D341Med (cell line): Measurements from ENCODE around the gene SFI1.
A peak's percentile ranks its signal among the peaks of the same experiment; 100 is the strongest.
"Not testable (repeated sequence)": the region's sequence is repeated elsewhere in the genome, so short reads cannot be mapped to it uniquely, and the experiment has no call there.

Experiments used
- DNase-seq: peaks from one replicate; pipeline ENCODE4 v3.0.0; 2012; ENCODE audit warnings: low spot score

Gene SFI1

DNA sequence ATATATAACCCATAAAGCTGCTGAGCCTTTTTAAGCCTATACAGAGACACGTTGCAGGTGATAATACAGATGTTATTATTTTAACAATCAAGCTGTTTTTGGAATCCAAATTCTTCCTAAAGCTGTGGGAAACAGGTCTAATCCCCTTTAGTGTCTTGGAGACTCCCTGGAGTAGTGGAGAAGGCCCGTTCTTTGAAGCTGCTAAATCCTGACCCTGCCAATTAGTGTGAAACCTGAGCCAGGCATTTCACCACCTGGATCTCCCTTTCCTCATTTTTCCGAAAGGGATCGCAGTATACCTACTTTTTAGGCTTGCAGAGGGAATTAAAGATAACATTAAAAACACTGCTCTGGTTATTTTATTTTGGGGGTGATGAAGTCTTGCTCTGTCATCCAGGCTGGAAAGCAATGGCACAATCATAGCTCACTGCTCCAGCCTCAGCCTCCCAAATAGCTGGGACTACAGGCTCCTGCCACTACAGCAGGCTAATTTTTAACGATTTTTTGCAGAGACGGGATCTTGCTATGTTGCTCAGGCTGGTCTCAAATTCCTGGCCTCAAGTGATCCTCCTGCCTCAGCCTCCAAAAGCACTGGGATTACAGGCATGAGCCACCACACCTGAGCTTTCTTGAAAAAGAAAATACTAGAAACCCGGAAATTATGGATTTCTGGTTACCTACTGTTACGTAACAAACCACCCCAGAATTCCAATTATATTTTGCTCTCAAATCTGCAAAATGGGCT is 4.9 kb upstream of the SFI1 start:
- DNase-seq = peak; percentile 29

DNA sequence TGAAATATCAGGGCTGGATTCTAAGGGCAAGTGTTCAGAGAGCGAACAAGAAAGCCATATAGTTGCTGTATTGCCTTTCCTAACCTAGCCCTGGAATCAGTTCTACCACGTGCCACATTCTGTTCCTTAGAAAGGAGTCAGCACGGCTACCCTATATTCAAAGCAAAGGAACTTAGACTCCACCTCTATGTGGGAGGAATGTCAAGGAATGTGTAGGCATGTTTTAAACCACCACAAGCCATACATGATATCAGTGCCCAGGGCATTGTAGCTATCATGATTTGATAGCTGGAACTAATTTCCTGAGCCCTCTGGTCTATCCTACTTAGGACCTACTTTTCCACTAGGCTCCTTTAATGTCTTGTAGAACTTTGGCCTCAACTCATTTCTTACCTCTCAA is 4.2 kb upstream of the SFI1 start:
- no peak for DNase-seq

DNA sequence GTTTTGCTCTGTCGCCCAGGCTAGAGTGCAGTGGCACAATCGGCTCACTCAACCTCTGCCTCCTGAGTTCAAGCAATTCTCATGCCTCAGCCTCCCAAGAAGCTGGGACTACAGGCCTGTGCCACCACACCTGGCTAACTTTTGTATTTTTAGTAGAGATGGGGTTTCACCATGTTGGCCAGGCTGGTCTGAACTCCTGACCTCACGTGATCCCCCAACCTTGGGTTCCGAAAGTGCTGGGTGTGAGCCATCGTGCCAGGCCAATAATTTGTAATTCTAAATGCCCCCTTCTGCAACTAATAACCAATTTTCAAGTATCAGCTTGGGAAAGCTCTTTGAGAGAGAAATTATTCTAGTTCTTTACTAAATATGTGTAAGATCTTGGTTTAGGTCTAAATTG is 3.0 kb upstream of the SFI1 start:
- DNase-seq = not testable (repeated sequence)

DNA sequence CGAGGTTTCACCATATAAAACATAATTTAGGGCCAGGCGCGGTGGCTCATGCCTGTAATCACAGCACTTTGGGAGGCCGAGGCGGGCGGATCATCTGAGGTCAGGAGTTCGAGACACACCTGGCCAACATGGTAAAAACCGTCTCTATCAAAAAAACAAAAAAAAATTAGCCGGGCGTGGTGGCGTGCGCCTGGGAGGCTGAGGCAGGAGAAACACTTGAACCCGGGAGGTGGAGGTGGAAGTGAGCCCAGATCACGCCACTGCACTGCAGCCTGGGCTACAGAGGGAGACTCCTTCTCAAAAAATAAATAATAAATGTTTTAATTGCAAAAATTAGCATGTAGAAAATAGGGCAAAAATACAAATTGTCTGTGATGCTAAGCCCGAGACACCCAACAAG is 993 bp upstream of the SFI1 start:
- DNase-seq = no peak

DNA sequence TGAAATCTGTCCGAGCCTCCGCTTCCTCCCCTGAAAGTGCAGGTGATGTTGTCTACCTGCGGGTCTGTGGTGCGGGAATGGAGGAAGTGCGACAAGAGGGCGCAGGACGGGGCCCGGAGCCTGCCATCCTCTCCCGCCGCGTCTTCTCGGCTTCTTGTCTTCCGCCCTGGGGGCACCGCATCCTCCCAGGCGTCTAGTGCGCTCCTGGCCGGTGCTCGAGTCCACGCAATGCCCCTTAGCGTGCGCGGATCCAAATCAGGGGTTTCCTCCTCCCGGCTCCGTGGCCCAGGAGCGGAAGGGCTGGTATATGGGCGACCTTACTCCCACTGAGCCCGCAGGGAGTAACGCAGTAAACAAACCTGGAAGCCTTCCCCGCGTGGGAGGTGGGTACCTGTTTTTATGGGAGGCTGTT is 405 bp downstream of the SFI1 start:
- peak; percentile 65 for DNase-seq

DNA sequence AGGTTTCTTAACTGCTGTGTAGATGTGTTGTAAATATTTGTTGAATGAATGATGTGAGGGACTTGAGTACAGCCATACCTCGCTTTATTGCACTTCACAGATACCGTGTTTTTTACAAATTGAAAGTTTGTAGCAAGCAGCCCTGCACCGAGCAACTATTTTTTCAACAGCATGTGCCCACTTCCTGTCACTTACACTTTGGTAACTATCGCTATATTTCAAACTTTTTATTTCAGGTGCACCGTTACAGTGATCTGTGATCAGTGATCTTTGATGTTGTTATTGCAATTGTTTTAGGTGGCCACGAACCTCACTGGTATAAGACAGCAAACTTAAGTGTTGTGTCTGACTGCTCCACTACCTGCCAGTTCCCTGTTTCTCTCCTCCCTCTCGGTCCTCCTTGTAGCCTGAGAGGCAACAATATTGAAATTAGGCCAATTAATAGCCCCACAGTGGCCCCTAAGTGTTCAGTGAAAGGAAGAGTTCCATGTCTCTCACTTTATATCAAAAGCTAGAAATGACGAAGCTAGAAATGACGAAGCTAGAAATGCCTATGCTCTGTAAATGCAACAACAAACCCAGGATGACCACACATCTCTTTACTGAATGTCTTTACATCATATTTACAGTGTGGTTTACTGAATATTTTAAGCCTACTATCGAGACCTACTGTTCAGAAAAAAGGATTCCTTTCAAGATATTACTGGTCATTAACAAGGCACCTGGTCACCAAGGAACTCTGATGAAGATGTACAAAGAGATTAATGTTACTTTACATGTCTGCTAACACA is 1.0 kb downstream of the SFI1 start:
- DNase-seq = no peak

DNA sequence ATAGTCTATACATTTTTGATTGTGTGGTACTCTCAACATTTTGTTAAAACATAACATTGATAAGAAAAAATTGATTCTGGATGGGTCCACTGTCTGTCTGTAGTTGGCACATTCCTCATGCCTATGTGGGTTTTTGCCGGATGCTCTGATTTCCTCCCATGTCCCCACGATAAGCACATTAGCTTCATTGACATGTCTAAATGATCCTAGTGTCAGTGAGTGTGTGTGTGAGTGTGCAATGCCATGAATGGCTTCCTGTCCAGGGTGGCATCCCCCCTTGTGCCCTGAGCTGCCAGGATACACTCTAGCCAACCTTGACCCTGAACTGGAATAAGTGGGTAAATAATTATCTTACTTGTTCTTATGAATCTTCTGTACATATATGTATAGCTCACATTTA is 5.4 kb downstream of the SFI1 start:
- no peak for DNase-seq

DNA sequence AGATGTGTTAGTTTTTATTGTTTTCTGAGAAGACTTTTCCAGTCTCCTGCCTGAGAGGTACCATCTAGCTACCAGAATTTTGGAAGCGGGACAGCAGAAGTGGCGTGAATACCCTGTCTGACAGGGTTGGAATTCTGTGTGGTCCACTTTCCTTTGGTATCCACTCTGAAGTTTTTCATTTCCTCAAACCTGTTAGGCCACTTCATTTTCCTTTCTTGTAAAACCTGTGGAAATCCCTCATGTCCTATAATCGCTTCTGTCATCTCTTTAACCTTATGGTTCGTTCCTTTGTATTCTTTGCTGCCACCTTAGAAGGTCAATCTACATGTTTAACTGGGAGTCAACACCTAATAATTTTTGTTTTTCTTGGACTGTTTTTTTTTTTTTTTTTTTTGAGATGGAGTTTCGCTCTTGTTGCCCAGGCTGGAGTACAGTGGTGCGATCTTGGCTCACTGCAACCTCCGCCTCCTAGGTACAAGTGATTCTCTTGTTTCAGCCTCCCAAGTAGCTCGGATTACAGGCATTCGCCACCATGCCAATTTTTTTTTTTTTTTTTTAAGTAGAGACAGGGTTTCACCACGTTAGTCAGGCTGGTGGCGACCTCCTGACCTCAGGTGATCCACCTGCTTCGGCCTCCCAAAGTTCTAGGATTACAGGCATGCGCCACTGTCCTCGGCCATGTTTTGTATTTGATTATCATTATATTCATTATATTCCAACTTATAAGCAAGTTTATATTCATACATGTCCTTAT is 7.1 kb downstream of the SFI1 start:
- DNase-seq = no peak

DNA sequence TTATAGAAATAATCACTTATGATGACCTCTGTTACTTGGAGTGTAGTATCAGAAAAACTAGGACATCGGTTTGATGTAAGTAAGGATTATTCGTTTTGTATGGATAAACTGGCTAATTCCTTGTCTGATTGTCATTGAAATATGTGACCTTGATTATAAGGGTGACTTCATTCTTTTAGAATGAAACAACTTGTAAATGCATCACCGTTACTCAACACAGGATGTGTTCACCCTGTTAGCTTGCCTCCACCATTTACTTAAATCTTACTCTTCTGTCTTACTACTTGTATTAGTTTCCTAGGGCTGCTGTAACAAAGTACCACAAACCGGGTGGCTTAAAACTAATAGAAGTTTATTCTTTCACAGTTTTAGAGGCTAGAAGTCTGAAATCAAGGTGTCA is 7.9 kb downstream of the SFI1 start:
- no peak for DNase-seq

DNA sequence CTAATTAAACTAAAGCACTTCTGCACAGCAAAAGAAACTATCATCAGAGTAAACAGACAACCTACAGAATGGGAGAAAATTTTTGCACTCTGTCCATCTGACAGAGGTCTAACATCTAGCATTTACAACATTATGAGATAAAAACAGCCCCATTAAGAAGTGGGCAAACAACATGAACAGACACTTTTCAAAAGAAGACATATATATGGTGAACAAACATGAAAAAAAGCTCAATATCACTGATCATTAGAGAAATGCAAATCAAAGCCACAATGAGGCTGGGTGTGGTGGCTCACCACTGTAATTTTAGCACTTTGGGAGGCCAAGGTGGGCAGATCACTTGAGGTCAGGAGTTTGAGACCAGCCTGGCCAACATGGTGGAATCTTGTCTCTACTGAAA is 11.2 kb downstream of the SFI1 start:
- not testable (repeated sequence) for DNase-seq

DNA sequence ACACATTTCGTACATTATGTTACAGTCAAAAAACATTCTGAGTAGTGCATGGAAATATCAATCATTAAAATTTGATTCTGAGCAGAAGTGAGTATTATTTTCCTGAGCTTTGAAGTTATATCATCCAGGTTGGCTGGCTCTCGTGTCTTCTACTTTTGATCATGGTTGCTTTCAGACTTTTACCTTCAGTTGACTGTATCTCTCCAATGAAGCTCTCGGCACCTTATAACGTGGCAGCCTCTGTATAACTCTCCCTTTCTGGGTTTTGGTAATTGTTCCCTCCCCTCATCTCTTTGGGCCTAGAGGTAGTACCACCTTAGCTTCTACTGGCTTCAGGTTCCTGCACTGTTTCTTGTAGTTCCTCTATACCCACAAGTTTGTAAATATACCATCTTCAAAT is 12.2 kb downstream of the SFI1 start:
- DNase-seq = no peak

DNA sequence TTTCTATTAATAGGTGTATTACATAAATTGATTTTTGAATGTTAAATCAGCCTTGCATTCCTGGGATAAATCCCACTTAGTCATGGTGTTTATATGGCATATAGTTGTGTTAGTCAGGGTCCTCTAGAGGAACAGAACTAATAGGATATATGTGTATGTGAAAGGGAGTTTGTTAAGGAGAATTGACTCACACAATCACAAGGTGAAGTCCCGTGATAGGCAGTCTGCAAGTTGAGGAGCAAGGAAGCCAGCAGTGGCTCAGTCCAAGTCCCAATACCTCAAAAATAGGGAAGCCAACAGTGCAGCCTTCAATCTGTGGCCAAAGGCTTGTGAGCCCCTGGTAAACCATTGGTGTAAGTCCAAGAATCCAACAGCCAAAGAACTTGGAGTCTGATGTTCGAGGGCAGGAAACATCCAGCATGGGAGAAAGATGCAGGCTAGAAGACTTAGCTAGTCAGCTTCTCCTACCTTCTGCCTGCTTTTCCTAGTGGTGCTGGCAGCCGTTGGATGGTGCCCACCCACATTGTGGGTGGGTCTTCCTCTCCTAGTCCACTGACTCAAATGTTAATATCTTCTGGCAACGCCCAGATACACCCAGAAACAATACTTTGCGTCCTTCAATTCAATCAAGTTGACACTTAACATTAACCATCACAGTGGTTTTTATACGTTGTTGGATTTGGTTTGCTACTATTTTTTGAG is 12.9 kb downstream of the SFI1 start:
- no peak for DNase-seq

DNA sequence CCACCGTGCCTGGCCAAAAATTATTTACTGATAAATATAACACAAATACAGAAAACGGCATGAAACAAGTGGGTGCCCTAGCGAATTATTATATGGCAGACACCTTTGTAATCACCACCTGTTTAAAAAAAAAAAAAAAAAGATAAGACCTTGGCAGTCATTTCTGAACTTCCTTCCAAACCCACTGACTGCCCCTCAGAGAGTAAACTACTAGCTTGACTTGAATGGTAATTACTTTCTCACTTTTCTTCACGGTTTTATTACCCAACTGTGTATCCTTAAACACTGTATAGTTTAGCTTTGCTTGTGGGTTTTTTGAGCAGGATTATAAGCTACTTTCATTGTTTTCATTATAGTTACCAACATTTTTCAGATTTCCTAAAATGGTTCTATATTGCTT is 23.7 kb downstream of the SFI1 start:
- no peak for DNase-seq

DNA sequence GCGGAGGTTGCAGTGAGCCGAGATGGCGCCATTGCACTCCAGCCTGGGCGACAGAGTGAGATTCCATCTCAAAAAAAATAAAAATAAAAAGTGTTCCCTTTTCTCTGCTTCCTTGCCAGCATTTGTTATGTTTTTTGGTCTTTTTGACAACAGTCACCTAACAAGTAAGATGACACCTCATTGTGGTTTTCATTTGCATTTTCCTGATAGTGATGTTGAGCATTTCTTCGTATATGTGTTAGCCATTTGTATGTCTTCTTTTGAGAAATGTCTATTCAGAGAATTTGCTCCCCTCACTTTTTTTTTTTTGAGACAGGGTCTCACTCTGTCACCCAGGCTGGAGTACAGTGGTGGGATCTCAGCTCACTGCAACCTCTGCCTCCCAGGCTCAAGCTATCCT is 27.8 kb downstream of the SFI1 start:
- not testable (repeated sequence) for DNase-seq

DNA sequence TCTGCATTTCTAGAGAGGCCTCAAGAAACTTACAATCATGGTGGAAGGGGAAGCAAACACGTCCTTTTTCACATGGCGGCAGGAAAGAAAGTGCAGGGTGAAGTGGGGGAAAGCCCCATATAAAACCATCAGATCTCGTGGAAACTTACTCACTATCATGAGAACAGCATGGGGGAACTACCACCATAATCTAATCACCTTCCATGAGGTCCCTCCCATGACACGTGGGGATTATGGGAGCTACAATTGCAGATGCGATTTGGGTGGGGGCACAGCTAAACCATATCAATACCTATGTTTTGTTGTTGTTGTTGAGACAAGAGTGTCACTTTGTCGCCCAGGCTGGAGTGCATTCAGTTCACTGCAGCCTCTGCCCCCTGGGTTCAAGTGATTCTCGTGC is 29.9 kb downstream of the SFI1 start:
- no peak for DNase-seq

DNA sequence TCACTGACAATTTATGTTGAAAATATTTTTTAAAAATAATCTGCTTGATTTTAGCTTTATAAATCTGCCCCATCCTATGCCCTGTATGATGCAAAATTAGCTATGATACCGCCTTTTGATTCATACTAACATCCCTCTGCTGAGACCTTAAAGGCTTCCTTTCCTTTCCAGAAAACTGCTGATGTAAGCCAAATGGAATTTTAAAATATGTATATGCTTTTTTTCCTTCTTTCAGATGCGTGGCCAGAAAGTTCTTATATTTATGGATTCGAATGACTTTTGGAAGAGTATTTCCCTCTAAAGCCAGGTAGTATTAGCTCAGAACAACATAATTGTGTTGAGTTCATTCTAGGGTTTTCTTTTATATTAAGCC is 34.5 kb downstream of the SFI1 start:
- no peak for DNase-seq

DNA sequence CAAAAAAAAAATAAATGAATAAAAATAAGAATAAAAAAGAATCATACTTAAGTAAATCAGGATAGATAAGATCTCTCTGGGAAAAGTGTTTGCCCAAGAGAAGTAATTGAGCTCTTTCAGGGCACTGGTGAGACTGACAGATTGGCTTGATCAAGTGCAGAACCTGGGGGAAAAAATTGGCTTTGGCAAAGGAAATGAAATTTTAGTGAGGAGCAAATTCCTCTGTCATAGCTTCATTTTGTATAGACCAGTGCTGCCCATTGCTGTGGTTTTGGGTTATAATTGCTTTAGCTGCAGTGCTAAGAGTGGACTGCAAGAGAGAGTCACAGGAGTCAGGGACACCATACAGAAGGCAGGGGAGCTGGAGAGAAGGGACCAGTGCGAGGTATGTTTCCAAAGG is 35.7 kb downstream of the SFI1 start:
- no peak for DNase-seq

DNA sequence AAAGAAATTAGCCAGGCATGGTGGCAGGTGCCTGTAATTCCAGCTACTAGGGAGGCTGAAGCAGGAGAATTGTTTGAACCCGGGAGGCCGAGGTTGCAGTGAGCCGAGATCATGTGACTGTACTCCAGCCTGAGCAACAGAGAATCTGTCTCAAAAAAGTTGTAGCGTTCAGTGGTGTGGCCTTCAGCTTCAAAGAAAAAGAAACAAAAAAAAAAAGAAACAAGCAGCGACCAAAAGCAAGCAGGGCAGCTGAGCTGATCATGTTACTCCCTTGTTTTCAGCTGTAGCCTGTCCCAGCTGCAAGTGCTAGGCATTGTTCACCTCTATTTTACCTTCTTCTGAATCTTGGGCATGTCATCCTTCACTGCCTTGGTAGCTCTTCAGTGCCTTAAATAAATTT is 37.0 kb downstream of the SFI1 start:
- no peak for DNase-seq

DNA sequence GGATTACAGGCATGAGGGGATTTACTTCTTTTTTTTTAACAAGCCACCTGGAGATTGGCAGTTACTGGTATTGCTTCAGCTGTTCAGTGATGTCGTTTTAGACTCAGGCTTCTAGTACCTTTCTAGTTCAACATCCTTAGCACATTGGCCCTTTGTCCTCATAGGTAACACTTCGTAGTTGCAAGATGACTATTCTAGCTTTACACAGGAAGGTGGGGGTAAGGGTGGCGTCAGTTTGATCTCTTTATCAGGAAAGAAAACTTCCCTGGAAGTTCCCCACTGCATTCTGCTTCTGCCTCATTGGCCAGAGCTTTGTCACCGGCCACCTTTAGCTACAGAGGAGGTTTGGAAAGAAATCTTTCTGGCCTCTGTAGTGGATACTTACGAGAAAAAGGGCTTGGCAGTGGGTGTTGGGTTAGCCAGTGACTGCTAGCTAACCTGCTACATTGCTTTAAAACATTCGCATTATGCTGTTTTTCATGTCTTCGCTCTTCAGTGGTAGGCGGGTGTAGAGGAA is 40.7 kb downstream of the SFI1 start:
- DNase-seq = no peak

DNA sequence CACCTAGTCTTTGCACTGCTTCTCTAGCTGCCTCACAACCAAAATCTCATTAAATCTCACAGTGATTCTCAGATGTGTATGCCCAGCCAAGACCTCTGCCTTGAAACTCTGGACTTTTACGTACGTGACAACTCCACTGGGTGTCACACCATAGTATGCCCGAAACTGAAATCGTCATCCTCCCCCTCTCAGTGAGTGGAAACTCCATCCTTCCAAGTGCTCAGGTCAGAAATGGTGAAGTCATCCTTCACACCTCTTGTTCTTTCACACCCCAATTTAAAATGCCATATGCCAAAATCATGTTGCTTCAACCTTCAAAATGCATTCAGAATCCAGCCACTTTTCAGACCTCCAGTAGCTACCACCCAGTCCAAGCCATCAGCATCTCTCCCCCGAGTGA is 42.5 kb downstream of the SFI1 start:
- DNase-seq = no peak

DNA sequence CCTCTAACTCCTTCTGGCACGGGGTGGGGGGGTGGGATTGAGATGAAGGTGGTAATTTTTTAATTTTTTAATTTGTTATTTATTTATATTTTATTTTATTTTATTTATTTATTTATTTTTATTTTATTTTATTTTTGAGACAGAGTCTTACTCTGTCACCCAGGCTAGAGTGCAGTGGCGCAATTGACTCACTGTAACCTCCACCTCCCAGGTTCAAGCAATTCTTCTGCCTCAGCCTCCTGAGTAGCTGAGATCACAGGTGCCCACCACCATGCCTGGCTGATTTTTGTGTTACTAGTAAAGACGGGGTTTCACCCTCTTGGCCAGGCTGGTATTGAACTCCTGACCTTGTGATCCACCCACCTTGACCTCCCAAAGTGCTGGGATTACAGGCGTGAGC is 43.8 kb downstream of the SFI1 start:
- DNase-seq = not testable (repeated sequence)

DNA sequence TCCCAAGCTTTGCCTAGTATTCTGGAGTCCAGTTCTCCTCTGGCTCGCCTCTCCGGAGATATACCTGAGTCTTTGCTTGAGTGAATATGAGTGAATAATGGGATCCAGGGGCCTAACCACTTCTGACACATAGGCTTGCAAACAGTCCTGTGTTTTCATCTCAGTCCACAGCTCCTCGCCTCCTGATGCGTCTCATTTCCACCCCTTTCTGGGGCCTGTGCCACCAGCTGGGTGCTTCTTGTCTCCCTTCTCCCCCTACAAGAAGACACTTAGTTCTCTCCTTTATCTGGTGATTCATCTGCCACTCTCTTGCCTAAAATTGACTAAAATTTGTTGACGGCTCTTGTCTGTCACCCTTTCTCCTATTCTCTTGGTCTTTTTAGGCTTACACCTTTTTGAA is 44.6 kb downstream of the SFI1 start:
- no peak for DNase-seq
